ENCODE data around the gene NUPR1.

NUPR1 gene

DNA sequence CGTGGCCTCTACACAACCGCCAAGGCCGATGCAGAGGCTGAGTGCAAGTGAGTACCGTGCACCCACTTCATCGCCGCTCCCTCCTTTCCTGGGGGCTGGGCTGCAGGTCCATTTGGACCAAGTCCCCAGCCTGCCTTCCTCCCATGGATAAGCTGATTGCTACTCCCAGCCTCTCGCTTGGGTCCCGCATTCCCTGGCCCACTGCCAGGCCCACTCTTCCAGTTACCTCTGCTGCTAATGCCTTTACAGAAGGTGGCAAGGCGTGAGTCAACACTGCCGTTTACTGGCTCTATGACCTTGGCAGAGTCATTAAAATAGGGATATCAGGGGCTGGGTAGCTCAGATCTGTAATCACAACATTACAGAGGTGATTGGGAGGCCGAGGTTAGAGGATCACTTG is 46.9 kb upstream of the NUPR1 start:
- TF ChIP-seq, protein P1, sequence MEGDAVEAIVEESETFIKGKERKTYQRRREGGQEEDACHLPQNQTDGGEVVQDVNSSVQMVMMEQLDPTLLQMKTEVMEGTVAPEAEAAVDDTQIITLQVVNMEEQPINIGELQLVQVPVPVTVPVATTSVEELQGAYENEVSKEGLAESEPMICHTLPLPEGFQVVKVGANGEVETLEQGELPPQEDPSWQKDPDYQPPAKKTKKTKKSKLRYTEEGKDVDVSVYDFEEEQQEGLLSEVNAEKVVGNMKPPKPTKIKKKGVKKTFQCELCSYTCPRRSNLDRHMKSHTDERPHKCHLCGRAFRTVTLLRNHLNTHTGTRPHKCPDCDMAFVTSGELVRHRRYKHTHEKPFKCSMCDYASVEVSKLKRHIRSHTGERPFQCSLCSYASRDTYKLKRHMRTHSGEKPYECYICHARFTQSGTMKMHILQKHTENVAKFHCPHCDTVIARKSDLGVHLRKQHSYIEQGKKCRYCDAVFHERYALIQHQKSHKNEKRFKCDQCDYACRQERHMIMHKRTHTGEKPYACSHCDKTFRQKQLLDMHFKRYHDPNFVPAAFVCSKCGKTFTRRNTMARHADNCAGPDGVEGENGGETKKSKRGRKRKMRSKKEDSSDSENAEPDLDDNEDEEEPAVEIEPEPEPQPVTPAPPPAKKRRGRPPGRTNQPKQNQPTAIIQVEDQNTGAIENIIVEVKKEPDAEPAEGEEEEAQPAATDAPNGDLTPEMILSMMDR (conservative IDR thresholded peaks at IDR 0.05; ENCODE audit: low read length) = no peak
- no peak for TF ChIP-seq EZH2phosphoT487 (IDR thresholded peaks at IDR 0.05; ENCODE audit: borderline replicate concordance)
- H3K9ac ChIP-seq (ENCODE audit: low read depth, low read length, poor library complexity, severe bottlenecking) = no peak overlapping the region

DNA sequence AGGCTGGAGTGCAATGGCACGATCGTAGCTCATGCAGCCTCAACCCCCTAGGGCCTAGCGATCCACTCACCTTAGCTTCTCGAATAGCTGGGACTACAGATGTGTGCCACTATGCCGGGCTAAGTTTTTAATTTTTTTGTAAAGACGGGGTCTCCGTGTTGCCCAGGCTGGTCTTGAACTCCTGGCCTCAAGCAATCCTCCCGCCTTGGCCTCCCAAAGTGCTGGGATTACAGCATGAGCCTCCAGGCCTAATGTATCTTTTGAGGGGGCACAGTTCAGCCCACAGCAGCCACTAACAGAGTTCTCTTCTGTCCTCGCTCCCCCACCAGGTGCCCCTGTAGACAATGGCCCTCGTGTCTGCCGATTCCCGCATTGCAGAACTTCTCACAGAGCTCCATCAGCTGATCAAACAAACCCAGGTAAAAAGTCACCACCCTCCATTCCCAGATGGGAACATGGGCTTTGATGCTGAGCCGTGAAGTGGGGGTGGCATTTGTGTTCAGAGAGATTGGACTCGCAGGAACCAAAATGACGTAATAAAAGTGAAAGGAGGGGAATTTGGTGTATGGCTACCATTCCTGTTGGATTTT is 42.0 kb upstream of the NUPR1 start:
- no peaks in the 10 kb centered on the region for H3K9me3 ChIP-seq (ENCODE audit: insufficient read depth, low read depth, low read length)
- TF ChIP-seq EZH2phosphoT487 (IDR thresholded peaks at IDR 0.05; ENCODE audit: borderline replicate concordance) = no peak
- TF ChIP-seq, protein P1 (conservative IDR thresholded peaks at IDR 0.05; ENCODE audit: low read length) = no peak

More for the DNA sequence above, 46.9 kb upstream of the NUPR1 start:
- no peaks in the 10 kb centered on the region for H3K9me2 ChIP-seq (replicated peaks; ENCODE audit: low read depth, low read length)
- H4K20me1 ChIP-seq (ENCODE audit: insufficient read depth, low read length, poor library complexity, severe bottlenecking) = no peaks in the 10 kb centered on the region
- H3F3A ChIP-seq (ENCODE audit: low read depth) = no peaks in the 10 kb centered on the region
- no peaks in the 10 kb centered on the region for H3K4me1 ChIP-seq (ENCODE audit: insufficient read depth, low read length, poor library complexity, severe bottlenecking)
- H3K79me2 ChIP-seq (ENCODE audit: insufficient read depth, low read length) = no peaks in the 10 kb centered on the region
- H3K36me3 ChIP-seq (ENCODE audit: insufficient read depth, low read length) = peaks cover 66% of the 10 kb centered on the region; the same call in 1 of the 2 replicates
- H3K4me3 ChIP-seq (ENCODE audit: low read length, poor library complexity, severe bottlenecking) = no peak overlapping the region
- no peak overlapping the region for H2AFZ ChIP-seq (ENCODE audit: low read length)
- no peaks in the 10 kb centered on the region for H3K27me3 ChIP-seq (ENCODE audit: insufficient read depth, low read length, poor library complexity, severe bottlenecking)
- H3K9me3 ChIP-seq (ENCODE audit: insufficient read depth, low read depth, low read length) = no peaks in the 10 kb centered on the region
- no peak overlapping the region for H3K4me2 ChIP-seq (ENCODE audit: low read depth, low read length, poor library complexity, severe bottlenecking)

DNA sequence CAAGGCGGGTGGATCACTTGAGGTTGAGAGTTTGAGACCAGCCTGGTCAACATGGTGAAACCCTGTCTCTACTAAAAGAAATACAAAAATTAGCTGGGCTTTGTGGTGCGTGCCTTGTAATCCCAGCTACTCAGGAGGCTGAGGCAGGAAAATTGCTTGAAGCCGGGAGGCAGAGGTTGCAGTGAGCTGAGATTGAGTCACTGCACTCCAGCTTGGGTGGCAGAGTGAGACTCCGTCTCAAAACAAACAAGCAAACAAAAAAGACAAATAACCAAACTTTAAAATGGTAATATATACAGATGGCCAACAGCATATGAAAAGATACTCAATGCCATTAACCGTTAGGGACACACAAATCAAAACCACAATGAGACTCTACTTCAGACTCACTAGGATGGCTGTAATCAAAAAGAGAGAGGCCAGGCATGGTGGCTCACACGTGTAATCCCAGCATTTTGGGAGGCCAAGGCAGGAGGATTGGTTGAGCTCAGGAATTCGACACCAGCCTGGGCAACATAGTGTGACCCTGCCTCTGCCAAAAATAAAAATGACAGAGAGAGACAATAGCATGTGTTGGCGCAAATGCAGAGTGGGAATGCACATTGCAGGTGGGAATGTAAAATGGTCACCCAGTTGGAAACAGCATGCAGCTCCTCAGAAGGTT is 36.8 kb upstream of the NUPR1 start:
- H3K9me2 ChIP-seq (replicated peaks; ENCODE audit: low read depth, low read length) = no peaks in the 10 kb centered on the region
- H3K9me3 ChIP-seq (ENCODE audit: insufficient read depth, low read depth, low read length) = no peaks in the 10 kb centered on the region
- H3K4me2 ChIP-seq (ENCODE audit: low read depth, low read length, poor library complexity, severe bottlenecking) = no peak overlapping the region
- no peak overlapping the region for H3K4me3 ChIP-seq (ENCODE audit: low read length, poor library complexity, severe bottlenecking)
- no peak overlapping the region for H2AFZ ChIP-seq (ENCODE audit: low read length)
- no peak overlapping the region for H3K9ac ChIP-seq (ENCODE audit: low read depth, low read length, poor library complexity, severe bottlenecking)
- TF ChIP-seq EZH2phosphoT487 (IDR thresholded peaks at IDR 0.05; ENCODE audit: borderline replicate concordance) = no peak
- TF ChIP-seq, protein P1 (conservative IDR thresholded peaks at IDR 0.05; ENCODE audit: low read length) = no peak
- H3F3A ChIP-seq (ENCODE audit: low read depth) = no peaks in the 10 kb centered on the region
- H3K4me1 ChIP-seq (ENCODE audit: insufficient read depth, low read length, poor library complexity, severe bottlenecking) = no peaks in the 10 kb centered on the region
- H3K36me3 ChIP-seq (ENCODE audit: insufficient read depth, low read length) = no peaks in the 10 kb centered on the region; the same call in 1 of the 2 replicates
- H3K79me2 ChIP-seq (ENCODE audit: insufficient read depth, low read length) = 0 out of 2 replicates have a peak, but pooled peaks cover 5% of the 10 kb centered on the region
- H4K20me1 ChIP-seq (ENCODE audit: insufficient read depth, low read length, poor library complexity, severe bottlenecking) = no peaks in the 10 kb centered on the region
- no peaks in the 10 kb centered on the region for H3K27me3 ChIP-seq (ENCODE audit: insufficient read depth, low read length, poor library complexity, severe bottlenecking)

More for the DNA sequence above, 42.0 kb upstream of the NUPR1 start:
- no peaks in the 10 kb centered on the region for H3K27me3 ChIP-seq (ENCODE audit: insufficient read depth, low read length, poor library complexity, severe bottlenecking)
- no peaks in the 10 kb centered on the region for H3K4me1 ChIP-seq (ENCODE audit: insufficient read depth, low read length, poor library complexity, severe bottlenecking)
- H3K4me2 ChIP-seq (ENCODE audit: low read depth, low read length, poor library complexity, severe bottlenecking) = no peak overlapping the region
- H3K36me3 ChIP-seq (ENCODE audit: insufficient read depth, low read length) = peaks cover 31% of the 10 kb centered on the region; the same call in 1 of the 2 replicates
- H4K20me1 ChIP-seq (ENCODE audit: insufficient read depth, low read length, poor library complexity, severe bottlenecking) = no peaks in the 10 kb centered on the region
- H3K9me2 ChIP-seq (replicated peaks; ENCODE audit: low read depth, low read length) = no peaks in the 10 kb centered on the region
- no peaks in the 10 kb centered on the region for H3F3A ChIP-seq (ENCODE audit: low read depth)
- no peaks in the 10 kb centered on the region for H3K79me2 ChIP-seq (ENCODE audit: insufficient read depth, low read length)
- no peak overlapping the region for H3K9ac ChIP-seq (ENCODE audit: low read depth, low read length, poor library complexity, severe bottlenecking)
- H3K4me3 ChIP-seq (ENCODE audit: low read length, poor library complexity, severe bottlenecking) = no peak overlapping the region
- no peak overlapping the region for H2AFZ ChIP-seq (ENCODE audit: low read length)

Measured in Loucy (cell line).